ENCODE data around the gene TBC1D16. TPM values are rescaled to one million over a fixed set of nuclear protein-coding genes. Genes with fewer than 3 reads are reported as not detected.
"Not testable (repeated sequence)": the region's sequence is repeated elsewhere in the genome, so short reads cannot be mapped to it uniquely, and the experiment has no call there.

Gene TBC1D16
- total RNA-seq, 1 donor: 68.8 TPM

- H2AFZ ChIP-seq (ENCODE audit: low read length): no peak overlapping the region
- no peak overlapping the region for H3K27ac ChIP-seq (ENCODE audit: low read depth, low read length)
- H3K4me3 ChIP-seq (ENCODE audit: insufficient read depth, low read length): no peak overlapping the region
- H3K79me2 ChIP-seq (ENCODE audit: insufficient read depth, low read length): no peaks in the 10 kb centered on the region
- H3K9me3 ChIP-seq (ENCODE audit: low read depth, low read length): no peaks in the 10 kb centered on the region
- no peaks in the 10 kb centered on the region for H3K27me3 ChIP-seq (ENCODE audit: insufficient read depth, low read length)
- H4K20me1 ChIP-seq (ENCODE audit: insufficient read depth, low read length): peaks cover 14% of the 10 kb centered on the region
- DNase-seq (ENCODE audit: insufficient read length, low spot score, missing footprints): no peak
- peaks cover 18% of the 10 kb centered on the region for H3K4me1 ChIP-seq (ENCODE audit: insufficient read depth, low read length)
- no peak for TF ChIP-seq CTCF (IDR thresholded peaks at IDR 0.05; ENCODE audit: extremely low read depth, low read depth, low read length)
- no peak overlapping the region for H3K4me2 ChIP-seq (ENCODE audit: insufficient read depth, low read length)
- H3K36me3 ChIP-seq (ENCODE audit: insufficient read depth, low read length): no peaks in the 10 kb centered on the region
Measured at GRCh38 chr17:79994602-79995001, 41.1 kb downstream of the TBC1D16 start.

- H3K9me3 ChIP-seq (ENCODE audit: low read depth, low read length); H3K27ac ChIP-seq (ENCODE audit: low read depth, low read length); H2AFZ ChIP-seq (ENCODE audit: low read length); H3K79me2 ChIP-seq (ENCODE audit: insufficient read depth, low read length); H3K36me3 ChIP-seq (ENCODE audit: insufficient read depth, low read length); H3K4me3 ChIP-seq (ENCODE audit: insufficient read depth, low read length); H3K27me3 ChIP-seq (ENCODE audit: insufficient read depth, low read length): not testable (repeated sequence)
- peaks cover 14% of the 10 kb centered on the region for H4K20me1 ChIP-seq (ENCODE audit: insufficient read depth, low read length)
- peak overlapping the region; percentile 18 for H3K4me2 ChIP-seq (ENCODE audit: insufficient read depth, low read length)
- peak; percentile 48 for DNase-seq (ENCODE audit: insufficient read length, low spot score, missing footprints)
- H3K4me1 ChIP-seq (ENCODE audit: insufficient read depth, low read length): peaks cover 18% of the 10 kb centered on the region
Measured at GRCh38 chr17:79994228-79994569, 41.5 kb downstream of the TBC1D16 start.

GRCh38 chr17:79993390-79994227, 42.1 kb downstream of the TBC1D16 start:
- Histone ChIP-seq H3K27ac (ENCODE audit: low read depth, low read length) (peak overlapping the region; percentile 1), H3K9me3 (ENCODE audit: low read depth, low read length) (no peaks in the 10 kb centered on the region), H3K27me3 (ENCODE audit: insufficient read depth, low read length) (no peaks in the 10 kb centered on the region), H2AFZ (ENCODE audit: low read length) (no peak overlapping the region), H3K4me2 (ENCODE audit: insufficient read depth, low read length) (peak overlapping the region; percentile 18), H3K4me1 (ENCODE audit: insufficient read depth, low read length) (peaks cover 18% of the 10 kb centered on the region), H3K79me2 (ENCODE audit: insufficient read depth, low read length) (no peaks in the 10 kb centered on the region), H4K20me1 (ENCODE audit: insufficient read depth, low read length) (peaks cover 14% of the 10 kb centered on the region), H3K36me3 (ENCODE audit: insufficient read depth, low read length) (no peaks in the 10 kb centered on the region), H3K4me3 (ENCODE audit: insufficient read depth, low read length) (no peak overlapping the region)
- DNase-seq (ENCODE audit: insufficient read length, low spot score, missing footprints): peak; percentile 98
- no peak for TF ChIP-seq CTCF (IDR thresholded peaks at IDR 0.05; ENCODE audit: extremely low read depth, low read depth, low read length)

GRCh38 chr17:79992649-79993389, 42.9 kb downstream of the TBC1D16 start:
- Histone ChIP-seq H3K4me3 (ENCODE audit: insufficient read depth, low read length) (peak overlapping the region; percentile 65), H3K4me1 (ENCODE audit: insufficient read depth, low read length) (peaks cover 24% of the 10 kb centered on the region), H3K27ac (ENCODE audit: low read depth, low read length) (peak overlapping the region; percentile 1), H3K9me3 (ENCODE audit: low read depth, low read length) (no peaks in the 10 kb centered on the region), H3K36me3 (ENCODE audit: insufficient read depth, low read length) (no peaks in the 10 kb centered on the region), H3K4me2 (ENCODE audit: insufficient read depth, low read length) (peak overlapping the region; percentile 77), H2AFZ (ENCODE audit: low read length) (no peak overlapping the region), H3K27me3 (ENCODE audit: insufficient read depth, low read length) (no peaks in the 10 kb centered on the region), H3K79me2 (ENCODE audit: insufficient read depth, low read length) (no peaks in the 10 kb centered on the region), H4K20me1 (ENCODE audit: insufficient read depth, low read length) (peaks cover 16% of the 10 kb centered on the region)
- DNase-seq (ENCODE audit: insufficient read length, low spot score, missing footprints): peak; percentile 75
- no peak for TF ChIP-seq CTCF (IDR thresholded peaks at IDR 0.05; ENCODE audit: extremely low read depth, low read depth, low read length)
